CD4-positive, alpha-beta memory T cell (primary cell): Measurements from ENCODE around the gene EIPR1. TPM values are rescaled to one million over a fixed set of nuclear protein-coding genes. Genes with fewer than 3 reads are reported as not detected.
A peak's percentile ranks its signal among the peaks of the same experiment; 100 is the strongest.

Source experiments
- CTCF ChIA-PET: fragments of 350-600 bp; sonication (Branson Sonifier 250); formaldehyde crosslinking; loops from one replicate; lab custom pipeline; 2021; ENCODE audit warnings: inconsistent platforms; ENCODE audit not compliant: partially characterized antibody; lab: Charles Lee
- POLR2A ChIA-PET: fragments of 350-600 bp; sonication (Branson Sonifier 250); formaldehyde crosslinking; loops from one replicate; lab custom pipeline; 2021; ENCODE audit not compliant: partially characterized antibody; lab: Charles Lee
- DNase-seq, 5 donors: peaks; one replicate each; pipeline versions ENCODE4 v3.0.0 to v3.0.0-alpha.2; 2020 to 2022; ENCODE audit warnings: mixed read lengths in 1 of 5
- H3K27ac ChIP-seq: one replicate; pipeline ENCODE4 v1.7.0; 2013; ENCODE audit warnings: low read depth, low read length
- H3K27me3 ChIP-seq: 2 replicates; pipeline ENCODE4 v1.7.0; 2013; ENCODE audit warnings: mild to moderate bottlenecking, low read length, moderate library complexity; ENCODE audit not compliant: insufficient read depth
- H3K36me3 ChIP-seq: 2 replicates; pipeline ENCODE4 v1.7.0; 2013; ENCODE audit warnings: mild to moderate bottlenecking, low read length, moderate library complexity; ENCODE audit not compliant: insufficient read depth
- H3K4me1 ChIP-seq: 2 replicates; pipeline ENCODE4 v1.7.0; 2013; ENCODE audit warnings: mild to moderate bottlenecking, low read length, moderate library complexity; ENCODE audit not compliant: insufficient read depth
- H3K4me3 ChIP-seq, 2 donors: one replicate each; pipeline ENCODE4 v1.7.0; 2013; ENCODE audit warnings: low read length in 2 of 2, mild to moderate bottlenecking in 1 of 2
- H3K9me3 ChIP-seq, 2 donors: one replicate each; pipeline ENCODE4 v1.7.0; 2013; ENCODE audit warnings: low read length in 2 of 2, control low read depth in 1 of 2; ENCODE audit not compliant: control insufficient read depth in 1 of 2
- H3K27ac Mint-ChIP-seq, 7 donors: one replicate each; pipeline ENCODE4 v1.8.0; 2020 to 2021; ENCODE audit warnings: mixed read lengths in 7 of 7, mild to moderate bottlenecking in 6 of 7, inconsistent platforms in 3 of 7, moderate library complexity in 3 of 7
- H3K27me3 Mint-ChIP-seq, 2 donors: one replicate each; pipeline ENCODE4 v1.8.0; 2020 to 2021; ENCODE audit warnings: mixed read lengths in 2 of 2
- H3K36me3 Mint-ChIP-seq, 2 donors: one replicate each; pipeline ENCODE4 v1.8.0; 2020 to 2021; ENCODE audit warnings: mixed read lengths in 2 of 2, inconsistent platforms in 1 of 2, mild to moderate bottlenecking in 1 of 2
- H3K4me1 Mint-ChIP-seq, 4 donors: one replicate each; pipeline ENCODE4 v1.8.0; 2020 to 2021; ENCODE audit warnings: mixed read lengths in 4 of 4, mild to moderate bottlenecking in 1 of 4
- H3K4me3 Mint-ChIP-seq, 8 donors: one replicate each; pipeline ENCODE4 v1.8.0; 2020 to 2021; ENCODE audit warnings: mixed read lengths in 8 of 8, mild to moderate bottlenecking in 7 of 8, moderate library complexity in 6 of 8, inconsistent platforms in 3 of 8
- H3K9me3 Mint-ChIP-seq, 8 donors: one replicate each; pipeline ENCODE4 v1.8.0; 2020 to 2021; ENCODE audit warnings: mixed read lengths in 8 of 8, mild to moderate bottlenecking in 5 of 8, inconsistent platforms in 3 of 8, moderate library complexity in 1 of 8
- intact Hi-C: fragments of 100-400 bp; cut with micrococcal nuclease; formaldehyde crosslinking; loops from one replicate; pipeline ENCODE4 v1.15.1; 2023
- polyA plus RNA-seq, 2 donors: library from polyadenylated mRNA; unstranded; fragments of 300-500 nt; fragmentation: Illumina TruSeq; gene quantifications; one replicate each; pipeline ENCODE4 v1.2.3, GENCODE V29; 2021
- total RNA-seq, 2 experiments: library from RNA; stranded (reverse); gene quantifications; one replicate each; pipeline ENCODE4 v1.2.3, GENCODE V29; 2021

The EIPR1 gene
- total and polyA plus RNA-seq, 4 experiments from 2014 or later, result 18.2 to 48.0 (median 26.2) TPM

DNA sequence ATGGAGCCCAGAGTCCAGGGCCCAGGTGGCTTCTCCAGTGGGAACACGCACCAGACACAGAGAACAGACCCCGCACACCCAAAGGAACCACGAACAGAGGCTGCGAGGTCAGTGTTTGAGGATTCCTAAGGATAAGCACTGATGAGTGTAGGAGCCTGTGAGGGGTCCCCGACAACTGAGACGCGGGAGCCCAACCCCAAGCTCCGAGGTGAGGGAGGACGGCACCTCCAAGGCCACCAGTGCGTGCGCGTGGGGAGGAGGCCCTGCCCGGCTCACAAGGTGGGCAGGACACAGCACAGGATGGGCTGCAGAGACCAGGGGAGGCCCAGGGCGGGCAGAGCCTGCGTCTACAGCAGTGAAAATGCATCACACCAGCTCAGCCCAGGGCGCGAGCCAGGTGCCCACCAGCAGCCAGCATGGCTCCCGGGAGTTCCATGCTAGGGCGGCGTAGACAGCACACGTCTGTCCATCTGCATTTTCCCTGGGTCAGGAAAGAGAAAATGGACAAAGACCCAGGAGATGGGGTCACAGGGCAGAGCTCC is 189.1 kb downstream of the EIPR1 start:
- DNase-seq, result no peak

DNA sequence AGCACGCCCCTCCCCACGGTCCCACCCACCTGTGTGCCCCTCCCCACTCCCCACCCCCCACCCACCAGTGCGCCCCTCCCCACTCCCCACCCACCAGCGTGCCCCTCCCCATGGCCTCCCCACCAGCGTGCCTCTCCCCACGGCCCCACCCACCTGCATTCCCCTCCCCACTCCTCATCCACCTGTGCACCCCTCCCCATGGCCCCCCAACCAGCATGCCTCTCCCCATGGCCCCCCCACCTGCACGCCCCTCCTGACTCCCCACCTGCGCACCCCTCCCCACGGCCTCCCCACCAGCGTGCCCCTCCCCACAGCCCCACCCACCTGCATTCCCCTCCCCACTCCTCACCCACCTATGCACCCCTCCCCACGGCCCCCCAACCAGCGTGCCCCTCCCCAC is 190.2 kb downstream of the EIPR1 start:
- Mint-ChIP-seq H3K27ac (no peak overlapping the region), H3K4me1 (peaks cover 0 to 2% (median 0%) of the 10 kb centered on the region in 4 donors), H3K9me3 (peaks cover 0 to 2% (median 0%) of the 10 kb centered on the region in 8 donors), H3K27me3 (no peaks in the 10 kb centered on the region), H3K36me3 (peaks cover 14 to 24% of the 10 kb centered on the region in 2 donors), H3K4me3 (no peak overlapping the region)
- no peak for DNase-seq
- Histone ChIP-seq H3K4me1 (no peaks in the 10 kb centered on the region), H3K27ac (no peak overlapping the region), H3K36me3 (peaks cover 13% of the 10 kb centered on the region), H3K9me3 (no peaks in the 10 kb centered on the region), H3K27me3 (no peaks in the 10 kb centered on the region), H3K4me3 (no peak overlapping the region)
- CTCF ChIA-PET, result no interaction called here
- intact Hi-C loops, result no loop called here
- POLR2A ChIA-PET, result no interaction called here

More for the DNA sequence above, 189.1 kb downstream of the EIPR1 start:
- ChIA-PET CTCF (no interaction called here), POLR2A (no interaction called here)
- no peaks in the 10 kb centered on the region for H3K4me1 ChIP-seq
- no peak overlapping the region for H3K4me3 Mint-ChIP-seq
- peaks cover 14% of the 10 kb centered on the region for H3K36me3 ChIP-seq
- H3K27ac Mint-ChIP-seq, result no peak overlapping the region
- H3K27me3 Mint-ChIP-seq, result no peaks in the 10 kb centered on the region
- no peaks in the 10 kb centered on the region for H3K9me3 ChIP-seq
- H3K27ac ChIP-seq, result no peak overlapping the region
- peaks cover 21 to 34% of the 10 kb centered on the region in 2 donors for H3K36me3 Mint-ChIP-seq
- H3K27me3 ChIP-seq, result no peaks in the 10 kb centered on the region
- peaks cover 0 to 2% (median 0%) of the 10 kb centered on the region in 8 donors for H3K9me3 Mint-ChIP-seq
- peaks cover 0 to 2% (median 0%) of the 10 kb centered on the region in 4 donors for H3K4me1 Mint-ChIP-seq
- H3K4me3 ChIP-seq, result no peak overlapping the region
- intact Hi-C loops, result no loop called here

DNA sequence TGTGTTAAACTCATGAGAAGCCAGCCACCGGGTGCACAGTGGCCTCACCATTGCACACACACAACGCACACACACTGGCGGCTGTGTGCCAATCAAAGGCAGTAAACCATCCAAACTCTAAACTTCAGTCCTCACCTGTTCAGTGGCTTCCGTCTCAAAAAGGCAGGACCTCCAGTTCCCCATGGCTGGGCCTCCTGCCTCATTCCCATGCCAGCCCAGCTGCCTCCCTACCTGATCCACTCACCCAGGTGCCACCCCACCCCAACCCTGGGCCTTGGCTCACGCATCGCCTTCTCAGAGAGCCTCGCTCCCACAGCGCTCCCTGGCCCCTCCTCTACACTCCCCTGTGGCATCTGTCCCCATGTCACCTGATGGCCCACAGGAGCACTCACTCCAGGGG is 190.9 kb downstream of the EIPR1 start:
- H3K27me3 ChIP-seq, result no peaks in the 10 kb centered on the region
- intact Hi-C loops, result no loop called here
- DNase-seq, result no peak
- H3K27ac Mint-ChIP-seq, result peak overlapping the region in 1 of 7 donors; percentile 25
- H3K36me3 ChIP-seq, result peaks cover 6% of the 10 kb centered on the region
- peaks cover 0 to 2% (median 0%) of the 10 kb centered on the region in 4 donors for H3K4me1 Mint-ChIP-seq
- H3K9me3 ChIP-seq, result no peaks in the 10 kb centered on the region
- no peaks in the 10 kb centered on the region for H3K27me3 Mint-ChIP-seq
- CTCF ChIA-PET, result no interaction called here
- H3K4me1 ChIP-seq, result no peaks in the 10 kb centered on the region
- no peak overlapping the region for H3K27ac ChIP-seq
- no peak overlapping the region for H3K4me3 Mint-ChIP-seq
- POLR2A ChIA-PET, result no interaction called here
- H3K9me3 Mint-ChIP-seq, result peaks cover 0 to 2% (median 0%) of the 10 kb centered on the region in 8 donors
- peaks cover 15 to 20% of the 10 kb centered on the region in 2 donors for H3K36me3 Mint-ChIP-seq
- no peak overlapping the region for H3K4me3 ChIP-seq

DNA sequence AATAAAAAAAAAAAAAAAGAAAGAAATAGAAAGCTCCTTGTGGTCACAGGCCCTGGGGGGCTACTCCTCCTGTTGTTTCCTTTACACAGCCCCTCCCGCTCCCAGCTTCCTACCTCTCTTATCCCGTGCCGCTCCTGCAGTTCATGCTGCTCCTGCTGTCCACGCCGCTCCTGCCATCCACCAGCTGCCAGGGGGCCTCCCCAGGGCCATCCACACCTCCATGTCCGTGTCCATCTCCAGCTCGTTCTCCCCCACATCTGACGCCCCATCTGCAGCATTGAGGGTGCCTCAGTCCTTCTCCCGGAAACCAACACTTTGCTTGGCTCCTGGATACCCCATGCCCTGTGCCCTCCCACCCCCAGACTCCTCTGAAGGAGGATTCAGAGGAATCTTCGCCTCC is 191.7 kb downstream of the EIPR1 start:
- Histone ChIP-seq H3K4me1 (no peaks in the 10 kb centered on the region), H3K27ac (no peak overlapping the region), H3K27me3 (no peaks in the 10 kb centered on the region), H3K9me3 (no peaks in the 10 kb centered on the region), H3K4me3 (no peak overlapping the region), H3K36me3 (no peaks in the 10 kb centered on the region)
- no peak for DNase-seq
- ChIA-PET POLR2A (no interaction called here), CTCF (no interaction called here)
- H3K4me1 Mint-ChIP-seq, result peaks cover 0 to 2% (median under 1%) of the 10 kb centered on the region in 4 donors
- no peaks in the 10 kb centered on the region for H3K27me3 Mint-ChIP-seq
- intact Hi-C loops, result no loop called here
- no peak overlapping the region for H3K4me3 Mint-ChIP-seq
- H3K27ac Mint-ChIP-seq, result peak overlapping the region in 1 of 7 donors; percentile 35
- peaks cover 16 to 20% of the 10 kb centered on the region in 2 donors for H3K36me3 Mint-ChIP-seq
- H3K9me3 Mint-ChIP-seq, result peaks cover 0 to 2% (median 0%) of the 10 kb centered on the region in 8 donors

DNA sequence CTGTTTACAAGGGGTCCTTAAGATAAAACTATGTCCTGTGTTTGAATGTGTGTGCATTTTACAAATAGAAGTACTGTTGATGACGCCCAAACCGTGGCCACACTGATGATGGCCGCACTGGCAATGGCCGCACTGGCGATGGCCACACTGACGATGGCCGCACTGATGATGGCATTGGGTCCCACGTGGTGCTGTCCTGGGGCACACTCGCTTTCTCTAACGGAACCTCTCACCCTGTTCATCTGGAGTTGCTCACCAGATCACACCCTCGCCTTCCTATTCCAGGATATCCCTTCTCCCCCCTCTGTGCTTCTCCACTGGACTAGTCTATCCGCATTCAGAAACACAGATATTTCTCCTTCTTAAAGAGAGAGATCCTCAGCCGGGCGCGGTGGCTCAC is 192.4 kb downstream of the EIPR1 start:
- Histone ChIP-seq H3K9me3 (no peaks in the 10 kb centered on the region), H3K27me3 (no peaks in the 10 kb centered on the region), H3K4me1 (no peaks in the 10 kb centered on the region), H3K36me3 (no peaks in the 10 kb centered on the region), H3K27ac (no peak overlapping the region), H3K4me3 (no peak overlapping the region)
- Mint-ChIP-seq H3K9me3 (peaks cover 0 to 2% (median 0%) of the 10 kb centered on the region in 8 donors), H3K4me3 (no peak overlapping the region), H3K27ac (peak overlapping the region in 1 of 7 donors; percentile 29), H3K4me1 (peaks cover 0 to 5% (median 1%) of the 10 kb centered on the region in 4 donors), H3K27me3 (no peaks in the 10 kb centered on the region), H3K36me3 (peaks cover 12 to 16% of the 10 kb centered on the region in 2 donors)
- intact Hi-C loops, result no loop called here
- no peak for DNase-seq
- ChIA-PET CTCF (no interaction called here), POLR2A (no interaction called here)

DNA sequence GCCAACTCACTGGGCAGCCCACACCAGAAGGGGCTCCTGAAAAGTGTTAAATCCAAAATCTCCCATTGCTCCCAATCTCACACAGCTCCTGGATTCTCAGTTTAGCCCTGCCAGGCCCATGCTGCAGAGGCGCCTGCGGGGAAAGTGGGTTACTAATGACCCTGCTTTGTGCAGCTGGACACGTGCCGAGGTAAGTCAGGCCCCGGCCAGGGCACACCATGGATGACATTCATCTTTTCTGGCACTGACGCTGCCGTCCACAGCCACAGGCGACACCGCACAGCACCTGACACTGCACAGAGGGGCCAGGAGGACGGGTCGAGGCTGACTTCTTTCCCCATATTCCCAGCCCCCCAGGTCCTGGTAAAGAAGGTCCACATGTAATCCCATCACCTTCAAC is 193.5 kb downstream of the EIPR1 start:
- Histone ChIP-seq H3K27ac (no peak overlapping the region), H3K9me3 (no peaks in the 10 kb centered on the region), H3K27me3 (no peaks in the 10 kb centered on the region), H3K4me1 (no peaks in the 10 kb centered on the region), H3K4me3 (no peak overlapping the region), H3K36me3 (no peaks in the 10 kb centered on the region)
- peaks cover 9 to 10% of the 10 kb centered on the region in 2 donors for H3K36me3 Mint-ChIP-seq
- intact Hi-C loops, result no loop called here
- no peaks in the 10 kb centered on the region for H3K27me3 Mint-ChIP-seq
- no peak overlapping the region for H3K4me3 Mint-ChIP-seq
- no peak for DNase-seq
- peaks cover 0 to 5% (median 1%) of the 10 kb centered on the region in 4 donors for H3K4me1 Mint-ChIP-seq
- POLR2A ChIA-PET, result no interaction called here
- H3K27ac Mint-ChIP-seq, result no peak overlapping the region
- CTCF ChIA-PET, result no interaction called here
- peaks cover 0 to 2% (median 0%) of the 10 kb centered on the region in 8 donors for H3K9me3 Mint-ChIP-seq

DNA sequence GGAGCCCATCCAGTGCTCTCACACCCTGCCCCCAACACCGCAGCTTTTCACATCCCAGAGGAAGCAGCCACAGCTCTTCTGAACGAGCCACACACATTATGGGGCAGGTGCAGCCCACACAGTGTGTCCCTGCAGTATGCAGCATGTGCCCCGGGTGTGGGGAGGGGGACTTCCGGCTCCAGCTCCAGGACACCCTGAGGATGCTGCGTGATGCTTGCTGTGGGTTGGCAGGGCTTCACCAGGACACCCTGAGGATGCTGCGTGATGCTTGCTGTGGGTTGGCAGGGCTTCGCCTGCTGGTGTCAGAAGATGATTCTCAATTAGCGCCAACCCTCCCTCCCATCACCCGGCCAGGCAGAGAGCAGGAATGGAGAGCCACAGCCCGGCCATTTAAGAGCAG is 193.9 kb downstream of the EIPR1 start:
- H3K4me3 Mint-ChIP-seq, result no peak overlapping the region
- H3K9me3 ChIP-seq, result no peaks in the 10 kb centered on the region
- peaks cover 0 to 5% (median 1%) of the 10 kb centered on the region in 4 donors for H3K4me1 Mint-ChIP-seq
- no peaks in the 10 kb centered on the region for H3K27me3 Mint-ChIP-seq
- intact Hi-C loops, result no loop called here
- no peak overlapping the region for H3K27ac ChIP-seq
- H3K4me1 ChIP-seq, result no peaks in the 10 kb centered on the region
- H3K36me3 Mint-ChIP-seq, result peaks cover 6 to 10% of the 10 kb centered on the region in 2 donors
- no peak for DNase-seq
- H3K9me3 Mint-ChIP-seq, result peaks cover 0 to 2% (median 0%) of the 10 kb centered on the region in 8 donors
- ChIA-PET POLR2A (no interaction called here), CTCF (no interaction called here)
- H3K27me3 ChIP-seq, result no peaks in the 10 kb centered on the region
- peak overlapping the region in 1 of 7 donors; percentile 16 for H3K27ac Mint-ChIP-seq
- no peak overlapping the region for H3K4me3 ChIP-seq
- no peaks in the 10 kb centered on the region for H3K36me3 ChIP-seq
